Measurements from ENCODE around the gene ZBTB20.
A peak's percentile ranks its signal among the peaks of the same experiment; 100 is the strongest.

The ZBTB20 gene

DNA sequence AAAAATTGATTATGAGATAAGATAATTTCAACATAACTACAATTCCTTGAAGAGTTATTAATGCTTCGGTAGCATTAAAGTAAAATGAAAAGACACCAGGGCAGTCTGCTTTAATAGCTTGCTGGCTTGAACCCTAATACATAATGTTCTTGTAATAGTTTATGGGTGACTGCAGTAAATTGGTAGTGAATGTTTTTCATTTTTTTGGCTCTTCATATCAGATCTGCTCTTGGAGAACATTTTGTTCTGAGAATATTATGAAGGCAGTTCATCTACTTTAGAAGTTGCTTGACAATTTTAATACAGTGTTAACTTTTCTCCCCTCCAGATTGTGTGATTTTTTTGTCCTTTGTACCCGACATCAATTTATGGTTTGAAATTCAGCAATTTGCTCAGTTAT is 128.4 kb downstream of the ZBTB20 start:
- no peak for DNase-seq

DNA sequence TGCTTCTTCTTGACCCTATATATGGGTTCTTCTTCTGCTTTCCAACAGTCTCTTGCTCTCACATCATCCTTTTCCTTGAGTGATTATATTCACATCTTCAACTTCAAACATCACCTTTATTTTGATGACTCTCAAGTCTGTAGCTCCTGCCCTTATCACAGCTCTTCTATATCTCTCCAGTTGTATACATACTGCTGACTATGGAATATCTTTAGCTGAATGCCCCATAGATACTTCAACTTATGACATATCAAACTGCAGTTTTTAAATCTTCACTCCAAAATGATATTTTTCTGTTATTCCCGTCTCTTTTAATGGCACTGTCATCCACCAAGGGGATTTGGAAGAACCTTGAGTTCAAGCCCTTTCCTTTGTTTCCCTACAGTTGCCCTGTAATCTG is 139.1 kb downstream of the ZBTB20 start:
- no peak for DNase-seq

DNA sequence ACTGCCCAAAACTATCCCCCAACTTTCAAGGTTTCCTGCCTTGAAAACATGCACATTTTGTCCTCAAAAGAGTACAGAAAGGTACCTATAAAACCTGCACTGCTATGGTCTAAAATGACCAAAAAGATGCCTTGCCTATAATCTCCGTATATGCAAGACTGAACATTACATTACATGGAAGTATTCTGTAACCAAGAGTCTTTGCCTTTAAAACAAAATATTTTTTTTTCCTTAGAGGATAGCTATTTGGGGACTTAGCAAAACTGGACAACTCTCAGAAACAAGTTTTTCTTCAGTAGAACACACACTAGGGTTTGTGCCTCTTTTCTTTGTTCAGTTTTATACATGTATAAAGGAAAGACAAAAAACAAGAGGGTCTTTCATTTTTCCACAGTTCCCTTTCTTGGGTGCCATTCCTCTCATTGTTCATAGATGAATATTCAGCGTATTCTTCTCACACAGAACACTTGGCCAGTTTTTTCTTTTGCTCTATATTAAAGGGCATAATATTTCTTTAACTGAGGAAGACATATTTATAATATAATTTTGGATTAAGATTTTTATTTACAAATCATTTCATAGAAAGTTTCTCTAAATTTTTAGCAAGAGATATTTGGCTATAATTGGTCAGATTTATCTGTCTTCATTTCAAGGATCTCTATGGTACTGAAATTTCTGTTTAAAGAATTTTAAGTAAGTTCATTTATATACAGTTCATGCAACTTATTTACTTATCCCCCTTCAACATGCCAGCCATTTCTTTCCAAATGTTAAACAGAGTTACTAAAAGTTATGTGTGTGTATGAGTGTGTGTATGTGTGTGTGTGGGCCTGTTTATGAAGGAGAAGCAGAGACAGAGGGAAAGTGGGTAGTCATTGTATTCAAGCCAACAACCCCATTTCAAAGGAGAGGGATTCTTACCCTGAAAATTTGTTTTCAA is 142.6 kb downstream of the ZBTB20 start:
- DNase-seq: no peak

DNA sequence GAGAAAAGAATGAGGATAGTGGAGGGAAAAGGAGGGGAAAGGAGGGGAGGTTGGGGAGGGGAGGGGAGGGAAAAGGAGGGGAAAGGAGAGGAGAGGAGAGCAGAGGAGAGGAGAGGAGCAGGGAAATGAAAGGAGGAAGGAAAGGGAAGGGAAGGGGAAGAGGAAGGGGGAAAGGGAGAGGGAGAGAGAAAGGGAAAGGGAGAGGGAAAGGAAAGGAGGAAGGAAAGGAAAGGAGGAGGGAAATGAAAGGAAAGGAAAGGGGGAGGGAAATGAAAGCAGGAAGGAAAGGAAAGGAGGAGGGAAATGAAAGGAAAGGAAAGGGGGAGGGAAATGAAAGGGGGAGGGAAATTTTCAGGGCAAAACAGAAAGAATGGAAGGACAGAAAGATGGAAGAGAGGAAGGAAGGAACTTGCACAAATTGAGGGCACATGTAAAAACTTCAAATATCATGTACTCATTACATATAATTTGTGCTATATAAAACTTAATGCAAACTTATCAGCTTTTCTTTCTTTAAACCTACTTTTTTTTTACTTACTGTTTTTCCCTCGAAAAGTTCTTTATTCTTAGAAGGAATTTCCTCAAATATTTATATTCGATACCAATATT is 148.0 kb downstream of the ZBTB20 start:
- no peak for DNase-seq

DNA sequence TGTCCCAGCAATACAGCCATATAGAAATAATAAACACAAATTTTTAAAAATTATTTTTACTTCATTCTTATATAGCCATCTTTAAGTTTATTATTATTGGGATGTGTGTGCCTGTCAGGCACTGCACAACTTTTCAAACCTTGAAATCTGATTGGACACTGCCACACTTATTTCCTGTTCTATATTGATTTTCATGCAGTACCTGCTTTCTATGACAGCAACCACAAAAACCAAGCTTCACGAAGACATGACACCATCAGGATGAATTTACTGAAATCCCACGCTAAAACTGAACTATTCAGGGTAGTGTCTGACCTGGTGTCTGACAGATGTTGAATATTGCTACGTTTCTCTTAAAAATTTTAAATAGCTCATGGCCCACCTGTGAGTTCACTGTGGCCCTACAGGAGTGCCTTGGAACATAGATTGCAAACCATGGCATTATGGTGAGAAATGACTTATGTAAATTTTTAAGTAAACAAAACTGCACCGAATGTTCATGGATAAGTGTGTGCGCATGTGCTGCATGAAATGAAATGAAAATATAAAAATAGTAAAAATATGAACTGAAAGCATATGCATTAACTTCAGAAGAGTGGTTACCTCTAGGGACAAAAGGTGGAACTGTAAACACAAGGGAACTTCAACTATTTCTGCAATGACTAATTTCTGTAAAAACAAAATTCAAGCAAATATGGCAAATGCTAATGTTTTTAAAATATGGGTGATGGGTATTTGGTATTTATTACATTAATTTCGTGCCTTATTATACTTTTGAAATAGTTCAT is 152.3 kb downstream of the ZBTB20 start:
- DNase-seq: no peak

DNA sequence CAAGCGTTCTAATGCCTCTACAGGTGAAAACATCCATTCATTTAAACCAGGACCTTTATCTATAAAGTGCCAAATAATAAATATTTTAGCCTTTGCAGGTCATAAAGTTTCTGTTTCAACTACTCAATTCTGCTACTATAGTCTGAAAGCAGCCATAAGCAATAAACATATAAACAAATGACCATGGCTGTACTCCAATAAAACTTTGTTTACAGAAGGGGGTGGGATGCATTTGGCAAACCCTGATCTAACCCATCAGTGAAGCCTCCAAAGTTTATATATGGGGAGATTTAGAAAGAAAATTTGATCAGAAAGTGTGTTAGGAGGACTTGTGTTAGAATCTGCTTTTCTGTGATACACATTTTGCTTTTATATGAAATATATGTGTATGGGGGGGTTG is 161.3 kb downstream of the ZBTB20 start:
- DNase-seq: no peak

DNA sequence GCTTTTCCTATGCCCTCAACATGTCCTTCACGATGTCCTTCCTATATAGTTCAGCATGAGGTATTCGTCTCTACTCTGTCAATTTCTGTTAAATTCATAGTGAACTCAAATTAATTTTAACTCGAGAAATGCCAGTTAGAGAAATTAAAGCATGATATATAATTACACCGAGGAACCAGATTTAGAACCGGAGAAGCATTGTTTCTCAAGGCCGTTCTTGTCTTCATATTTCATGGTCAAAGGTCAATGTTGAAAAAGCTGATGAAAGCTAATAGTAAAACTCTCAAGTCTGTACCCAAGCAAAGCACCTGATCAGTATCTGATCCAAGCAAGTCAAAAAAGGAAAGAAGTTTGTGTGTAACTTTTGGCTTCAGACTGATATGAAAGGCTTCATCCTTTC is 163.8 kb downstream of the ZBTB20 start:
- DNase-seq: no peak

DNA sequence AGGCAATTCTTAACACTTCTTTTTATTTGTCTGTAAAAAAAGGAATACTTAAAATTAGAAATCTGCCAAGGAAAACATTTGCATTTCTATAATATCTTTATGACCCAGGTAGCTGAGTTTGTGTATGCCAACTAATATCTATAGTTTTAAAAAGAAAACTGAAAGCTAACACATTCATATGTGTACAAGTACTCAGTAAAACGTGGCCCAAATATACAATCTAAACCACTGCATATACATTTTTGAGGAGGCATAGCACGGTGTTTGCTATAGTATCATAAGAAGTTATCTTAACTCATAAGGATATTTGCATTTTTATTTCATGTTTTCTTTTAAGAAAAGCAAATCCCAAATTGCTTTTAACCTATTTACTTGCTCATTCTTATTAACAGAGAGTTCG is 172.7 kb downstream of the ZBTB20 start:
- DNase-seq: no peak

DNA sequence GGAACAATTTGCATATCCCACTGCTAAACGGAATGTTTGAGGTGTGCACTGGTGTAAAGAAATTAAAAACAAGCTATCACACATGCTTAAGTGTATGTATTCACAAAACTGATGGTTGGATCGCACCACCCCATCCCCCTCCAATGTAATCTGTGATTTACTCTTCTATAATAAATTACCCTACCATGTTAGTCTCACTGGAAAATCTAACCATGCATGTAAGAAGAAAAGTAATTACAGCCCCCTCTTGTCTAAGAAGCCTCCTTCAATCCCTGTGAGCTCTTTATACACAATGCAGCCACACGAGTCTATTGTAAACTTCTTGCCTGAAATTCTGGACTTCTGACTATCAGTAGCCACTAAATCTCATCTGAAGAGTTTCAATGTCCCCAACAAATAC is 173.6 kb downstream of the ZBTB20 start:
- no peak for DNase-seq

DNA sequence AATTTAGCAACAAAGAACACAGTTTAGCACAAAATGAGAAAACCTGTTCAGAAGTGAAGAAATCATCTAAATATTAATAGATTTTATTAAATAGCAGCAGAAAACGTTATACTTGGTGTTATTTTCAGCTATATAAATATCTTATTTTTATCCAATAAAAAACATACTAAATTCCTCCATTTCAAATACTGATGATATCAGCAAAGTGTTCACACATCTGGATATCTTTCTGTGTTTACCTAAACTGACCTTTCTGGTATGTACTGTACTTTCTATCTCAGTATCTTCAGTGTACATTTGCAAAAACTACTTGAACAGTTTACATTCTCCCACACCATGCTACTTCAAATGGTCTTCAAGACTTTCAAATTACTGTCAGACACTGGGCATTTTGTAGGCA is 179.9 kb downstream of the ZBTB20 start:
- no peak for DNase-seq

DNA sequence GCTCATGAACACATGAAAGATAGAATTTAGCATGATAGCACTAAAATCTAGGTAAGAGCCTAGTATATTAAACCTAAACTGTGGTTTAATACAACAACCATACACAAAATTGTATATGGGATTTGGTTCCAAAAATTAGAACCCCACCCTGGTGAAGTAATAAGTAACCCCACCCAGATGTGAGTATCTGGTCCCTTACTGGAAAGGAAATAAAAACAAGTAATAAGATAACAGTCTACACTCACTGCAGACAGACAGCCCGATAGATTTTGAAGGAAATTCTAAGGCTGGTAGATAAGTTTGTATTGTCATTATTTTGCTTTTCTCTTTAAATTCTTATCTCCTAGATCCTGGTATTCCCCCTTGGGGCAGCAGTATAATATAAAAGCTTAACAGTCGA is 184.9 kb downstream of the ZBTB20 start:
- no peak for DNase-seq

DNA sequence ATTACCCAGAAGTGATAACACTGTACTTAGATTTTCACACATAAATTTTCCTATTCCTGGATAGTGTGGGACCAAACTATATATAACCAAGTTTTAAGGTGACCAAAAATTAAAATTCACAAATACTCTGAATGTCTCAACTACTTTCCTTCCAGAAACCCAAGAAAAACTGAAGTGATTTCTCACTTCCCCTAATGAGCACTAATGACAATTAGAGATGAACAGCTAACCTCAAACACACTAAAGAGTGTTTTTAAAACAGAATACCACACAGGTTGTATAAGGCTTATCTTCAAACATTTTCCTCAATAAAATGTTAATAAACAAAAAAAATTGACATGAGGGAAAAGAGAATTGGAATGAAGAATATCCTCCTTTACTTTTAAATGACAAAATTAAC is 188.2 kb downstream of the ZBTB20 start:
- DNase-seq: no peak

DNA sequence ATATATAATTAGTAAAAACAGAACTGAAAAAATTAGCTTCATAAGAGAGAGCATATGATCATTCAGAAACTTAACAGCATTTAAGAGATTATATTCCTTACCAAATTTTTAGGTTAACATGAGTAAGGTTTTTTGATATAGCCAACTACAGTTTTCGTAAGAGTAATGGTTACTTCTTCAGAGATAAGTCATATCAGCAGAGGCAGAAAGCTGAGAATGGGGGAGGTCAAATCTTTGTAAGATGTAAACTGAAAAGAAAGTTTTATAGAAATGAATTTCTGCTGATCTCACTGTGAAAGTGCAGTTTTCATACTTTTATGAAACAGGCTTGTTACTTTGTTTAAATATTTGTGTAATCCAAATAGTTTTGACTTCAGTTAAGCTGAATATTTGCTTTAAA is 193.3 kb downstream of the ZBTB20 start:
- DNase-seq: no peak

DNA sequence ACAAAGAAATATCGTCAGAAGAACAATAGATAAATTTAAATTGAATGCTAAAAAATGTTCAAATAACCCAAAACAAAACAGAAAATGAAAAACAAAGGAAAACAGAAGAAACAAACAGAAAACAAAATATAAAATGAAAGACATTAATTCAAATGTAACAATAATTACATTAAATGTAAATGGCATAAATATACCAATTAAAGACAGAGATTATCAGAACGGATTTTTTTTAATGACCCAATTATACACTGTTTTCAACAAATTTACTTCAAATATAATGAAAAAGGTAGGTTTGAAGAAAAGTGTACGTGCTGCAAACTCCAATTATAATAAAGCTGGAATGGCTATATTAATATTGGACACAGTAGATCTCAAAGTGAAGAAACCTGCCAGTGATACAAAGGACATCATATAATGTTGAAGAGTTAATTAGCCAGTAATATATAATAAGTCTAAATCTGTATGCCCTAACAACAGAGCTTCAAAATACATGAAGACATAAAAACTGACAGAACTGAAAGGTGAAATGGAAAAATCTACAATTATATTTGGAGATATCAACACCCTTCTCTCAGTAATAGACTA is 193.8 kb downstream of the ZBTB20 start:
- no peak for DNase-seq

DNA sequence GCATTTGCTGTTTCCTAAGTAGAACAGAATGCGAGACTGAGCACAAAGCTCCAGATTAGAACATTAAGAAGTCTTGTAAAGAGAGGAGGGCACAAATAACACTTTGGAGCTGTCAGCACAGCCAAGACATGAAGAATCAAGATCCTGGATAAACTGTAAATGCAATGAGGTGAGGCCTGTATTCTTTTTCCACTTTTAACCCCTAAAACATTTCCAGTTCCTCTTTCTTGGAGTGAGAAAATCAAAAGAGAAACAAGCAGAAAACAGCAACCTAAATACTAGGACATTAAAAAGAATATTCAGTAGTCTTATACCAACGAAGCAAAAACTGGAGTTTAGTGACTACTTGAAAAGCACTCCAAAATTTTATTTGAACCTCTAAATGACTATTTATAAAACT is 204.3 kb downstream of the ZBTB20 start:
- no peak for DNase-seq

DNA sequence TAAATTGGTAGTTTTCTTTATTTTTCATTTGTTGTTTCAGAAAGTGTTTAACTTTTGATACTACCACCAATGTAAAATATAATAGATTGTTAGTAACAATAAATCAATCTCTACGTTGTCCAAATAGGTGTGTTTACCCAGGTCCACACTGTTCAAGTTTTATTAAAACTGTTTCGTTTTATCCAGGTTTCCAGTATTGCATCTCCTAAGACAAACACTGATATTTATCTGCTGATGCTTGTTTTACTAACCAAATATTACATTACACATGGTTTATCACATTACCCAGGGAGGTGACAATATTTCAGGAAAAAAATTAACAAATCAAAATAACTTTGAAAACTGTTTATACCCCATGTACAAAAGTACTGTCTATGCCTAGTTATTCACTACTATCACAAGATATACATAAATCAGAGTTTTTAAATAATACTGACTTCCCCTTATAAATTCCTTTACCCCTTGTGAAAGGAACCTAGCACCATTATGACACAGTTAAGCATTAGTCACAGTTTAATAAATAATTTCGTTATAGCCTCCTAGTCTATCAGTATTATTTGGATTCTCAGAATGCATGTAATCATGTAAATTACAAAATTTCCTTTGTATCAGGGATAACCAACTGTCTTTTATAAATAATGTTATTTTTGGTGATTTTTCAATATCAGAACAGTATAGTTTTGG is 205.3 kb downstream of the ZBTB20 start:
- no peak for DNase-seq

DNA sequence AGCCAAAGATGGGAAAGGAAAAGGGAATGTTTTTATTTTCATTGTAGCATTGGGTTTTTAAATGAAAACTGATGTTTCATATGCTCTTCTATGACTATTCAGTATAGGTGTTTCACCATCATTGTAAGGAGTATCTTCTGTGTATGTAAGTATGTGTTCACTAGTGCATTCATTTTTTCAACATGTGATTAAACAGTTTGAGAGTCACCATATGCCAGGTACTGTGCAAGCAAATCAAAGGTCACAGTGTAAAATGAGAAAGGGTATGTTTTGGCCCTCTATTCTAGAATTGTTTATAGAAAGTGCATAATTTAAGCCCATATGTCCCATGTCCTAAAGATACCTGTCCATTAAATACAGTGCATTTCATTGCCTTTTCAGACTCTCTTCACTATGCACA is 207.2 kb downstream of the ZBTB20 start:
- no peak for DNase-seq

DNA sequence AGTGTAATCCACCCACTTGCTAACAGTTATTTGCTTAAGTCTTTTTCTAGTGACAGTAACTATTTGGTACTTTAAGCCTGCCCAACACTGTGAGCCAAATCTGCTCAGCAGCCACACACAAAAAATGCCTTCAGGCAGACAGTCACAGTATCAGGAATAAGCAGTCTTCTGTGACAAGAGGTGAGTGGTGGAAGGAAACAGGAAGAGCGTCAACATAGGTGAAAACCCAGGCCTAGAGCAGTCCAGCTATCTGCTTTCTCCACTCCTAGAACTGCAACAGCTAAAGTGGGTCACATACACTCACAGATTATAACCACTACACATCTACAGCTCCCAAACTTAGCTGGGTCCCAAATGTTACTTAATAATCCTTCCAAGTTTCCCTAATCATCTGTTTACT is 213.7 kb downstream of the ZBTB20 start:
- DNase-seq: no peak

DNA sequence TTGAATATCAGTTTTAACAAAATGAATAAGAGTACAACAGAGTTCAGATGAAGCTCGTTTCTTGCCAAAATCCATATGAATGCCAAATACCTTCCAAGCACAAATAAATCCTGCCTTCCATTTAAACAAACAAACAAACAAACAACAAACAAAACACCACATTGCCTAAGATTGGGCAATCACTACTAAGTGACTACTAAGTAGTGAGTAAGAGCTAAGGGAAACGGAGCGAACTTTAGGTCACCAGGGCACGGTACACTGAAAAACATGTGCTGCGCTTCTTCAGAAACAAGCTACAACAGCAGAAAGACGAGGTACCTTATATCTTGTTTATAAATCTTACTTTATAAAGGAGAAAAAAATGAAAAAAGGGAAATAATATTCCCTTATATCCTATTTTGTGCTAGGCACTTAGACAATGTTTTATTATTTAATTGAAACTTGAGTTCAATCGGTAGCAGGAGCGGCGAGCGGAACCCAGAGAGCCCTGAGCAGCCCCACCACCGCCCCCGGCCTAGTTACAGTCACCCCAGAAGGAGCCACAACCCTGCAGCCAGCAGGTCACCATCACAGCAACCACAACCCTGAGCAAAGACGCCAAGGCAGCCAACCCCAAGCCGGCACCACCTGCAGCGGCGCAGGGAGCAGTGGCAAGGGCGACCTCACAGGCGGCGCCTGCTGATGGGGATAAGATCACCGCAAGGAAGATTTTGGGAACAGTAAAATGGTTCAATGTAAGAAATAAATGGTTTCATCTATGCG is 216.9 kb downstream of the ZBTB20 start:
- DNase-seq: no peak

DNA sequence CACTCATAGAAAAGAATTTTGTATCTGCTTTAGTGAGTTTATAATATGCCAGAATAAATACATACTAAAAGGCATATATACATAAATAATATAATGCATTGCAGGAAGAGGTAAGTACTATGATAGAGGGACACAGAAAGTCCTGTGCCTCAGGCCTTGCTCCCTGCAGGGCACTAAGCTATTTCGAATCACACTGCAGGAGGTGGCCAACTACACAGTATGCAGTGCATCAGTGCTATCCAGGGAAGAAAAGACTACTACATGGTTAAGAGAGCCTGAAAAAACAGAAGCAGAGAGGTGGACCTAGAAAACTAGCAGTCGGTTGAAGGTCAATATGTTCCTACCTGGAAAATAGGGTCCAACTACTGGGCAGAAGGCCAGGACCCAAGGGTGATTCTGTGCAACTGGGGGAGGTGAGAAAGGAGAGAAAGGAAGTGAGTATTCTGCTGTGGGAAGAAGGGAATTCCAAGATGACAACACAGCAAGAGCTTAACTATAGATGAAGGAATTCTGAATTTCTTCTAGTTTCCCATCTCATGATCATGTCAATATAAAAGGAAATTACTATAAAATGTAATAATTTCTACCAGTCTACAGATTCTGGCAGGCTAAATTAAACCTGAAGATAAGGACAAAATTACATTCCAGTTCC is 218.0 kb downstream of the ZBTB20 start:
- peak; percentile 0 for DNase-seq

DNA sequence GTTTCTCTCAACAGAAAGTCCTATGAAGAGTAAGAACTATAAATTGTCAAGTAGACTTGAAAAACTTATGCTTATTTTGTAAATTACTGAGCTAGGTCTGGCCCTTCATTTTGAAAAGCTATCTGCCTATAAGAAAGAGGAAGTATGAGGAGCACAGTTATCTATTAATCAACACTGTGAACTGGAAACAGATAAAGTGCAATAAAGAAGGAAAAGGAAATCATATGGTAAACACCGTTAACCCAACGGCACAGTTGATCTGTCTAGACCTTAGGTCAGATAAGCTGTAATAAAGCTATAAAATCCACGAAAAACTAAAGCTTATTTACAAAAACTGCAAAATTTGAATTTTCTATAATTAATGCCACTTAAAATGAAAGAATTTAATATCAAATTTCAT is 242.5 kb downstream of the ZBTB20 start:
- no peak for DNase-seq

DNA sequence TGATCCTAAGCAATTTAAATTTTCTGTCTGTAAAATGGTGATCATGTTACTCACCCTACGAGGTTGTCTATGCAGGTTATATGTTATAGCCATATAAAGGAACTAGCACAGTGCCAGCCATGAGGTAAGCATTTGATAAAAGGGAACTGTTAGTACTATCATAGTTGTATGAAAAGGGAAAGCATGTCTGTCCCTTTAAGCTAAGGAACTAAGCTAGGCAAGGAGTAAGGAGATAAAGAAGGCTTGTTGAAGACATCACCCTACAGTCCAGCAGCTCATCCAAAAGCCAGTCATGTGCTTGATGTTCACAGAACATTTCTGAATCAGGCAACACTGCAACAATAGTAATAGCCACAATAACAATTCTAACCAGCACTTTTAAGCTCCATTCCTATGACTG is 243.9 kb downstream of the ZBTB20 start:
- DNase-seq: no peak
